ENCODE data around the gene MSLN.

DNA sequence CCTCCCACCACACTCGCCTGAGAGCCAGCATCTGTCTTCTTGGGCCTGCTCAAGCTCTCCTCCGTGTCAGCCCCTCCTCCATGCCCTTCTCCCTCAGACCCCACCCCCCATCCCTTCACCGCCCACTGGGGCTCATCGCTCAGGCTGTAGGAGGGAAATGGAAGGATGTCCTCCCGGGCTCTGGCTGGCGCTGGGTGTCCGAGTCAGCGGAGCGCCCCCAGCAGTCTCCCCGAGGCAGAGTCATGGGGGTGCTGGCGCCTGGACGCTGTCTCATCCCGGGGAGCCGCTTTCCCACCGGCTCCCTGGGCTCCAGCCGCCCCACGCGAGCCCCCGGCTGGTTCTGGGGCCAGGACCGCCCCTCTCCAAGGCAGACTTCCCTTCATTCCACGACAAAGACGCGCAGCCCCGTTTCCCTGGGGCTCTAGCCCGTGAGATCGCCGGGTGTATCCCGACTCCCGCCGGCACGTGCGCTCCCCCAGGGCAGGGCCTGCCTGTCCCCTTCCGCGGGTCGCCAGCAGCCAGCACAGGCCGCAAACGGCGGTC is 40.0 kb upstream of the MSLN start:
- TF ChIP-seq JUND (CRISPR knock-in tag; IDR thresholded peaks at IDR 0.05) (no peak), EZH2 (conservative IDR thresholded peaks at IDR 0.05; ENCODE audit: low read depth, low read length) (no peak), RXRB (CRISPR knock-in tag; IDR thresholded peaks at IDR 0.05; ENCODE audit: borderline replicate concordance) (no peak), ZFP36 (IDR thresholded peaks at IDR 0.05; ENCODE audit: borderline replicate concordance, low read depth, low read length, partially characterized antibody) (no peak), POLR2AphosphoS5 (IDR thresholded peaks at IDR 0.05; ENCODE audit: low read depth, low read length) (no peak), ZNF768 (CRISPR knock-in tag; IDR thresholded peaks at IDR 0.05) (no peak), ELF4 (CRISPR knock-in tag; IDR thresholded peaks at IDR 0.05; ENCODE audit: borderline replicate concordance) (no peak), ZNF329 (CRISPR knock-in tag; IDR thresholded peaks at IDR 0.05; ENCODE audit: low read depth) (no peak)
- TF ChIP-seq, protein P1, sequence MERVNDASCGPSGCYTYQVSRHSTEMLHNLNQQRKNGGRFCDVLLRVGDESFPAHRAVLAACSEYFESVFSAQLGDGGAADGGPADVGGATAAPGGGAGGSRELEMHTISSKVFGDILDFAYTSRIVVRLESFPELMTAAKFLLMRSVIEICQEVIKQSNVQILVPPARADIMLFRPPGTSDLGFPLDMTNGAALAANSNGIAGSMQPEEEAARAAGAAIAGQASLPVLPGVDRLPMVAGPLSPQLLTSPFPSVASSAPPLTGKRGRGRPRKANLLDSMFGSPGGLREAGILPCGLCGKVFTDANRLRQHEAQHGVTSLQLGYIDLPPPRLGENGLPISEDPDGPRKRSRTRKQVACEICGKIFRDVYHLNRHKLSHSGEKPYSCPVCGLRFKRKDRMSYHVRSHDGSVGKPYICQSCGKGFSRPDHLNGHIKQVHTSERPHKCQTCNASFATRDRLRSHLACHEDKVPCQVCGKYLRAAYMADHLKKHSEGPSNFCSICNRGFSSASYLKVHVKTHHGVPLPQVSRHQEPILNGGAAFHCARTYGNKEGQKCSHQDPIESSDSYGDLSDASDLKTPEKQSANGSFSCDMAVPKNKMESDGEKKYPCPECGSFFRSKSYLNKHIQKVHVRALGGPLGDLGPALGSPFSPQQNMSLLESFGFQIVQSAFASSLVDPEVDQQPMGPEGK (CRISPR knock-in tag; IDR thresholded peaks at IDR 0.05): no peak
- TF ChIP-seq, protein P2, sequence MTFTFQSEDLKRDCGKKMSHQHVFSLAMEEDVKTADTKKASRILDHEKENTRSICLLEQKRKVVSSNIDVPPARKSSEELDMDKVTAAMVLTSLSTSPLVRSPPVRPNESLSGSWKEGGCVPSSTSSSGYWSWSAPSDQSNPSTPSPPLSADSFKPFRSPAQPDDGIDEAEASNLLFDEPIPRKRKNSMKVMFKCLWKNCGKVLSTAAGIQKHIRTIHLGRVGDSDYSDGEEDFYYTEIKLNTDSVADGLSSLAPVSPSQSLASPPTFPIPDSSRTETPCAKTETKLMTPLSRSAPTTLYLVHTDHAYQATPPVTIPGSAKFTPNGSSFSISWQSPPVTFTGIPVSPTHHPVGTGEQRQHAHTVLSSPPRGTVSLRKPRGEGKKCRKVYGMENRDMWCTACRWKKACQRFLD (CRISPR knock-in tag; IDR thresholded peaks at IDR 0.05; ENCODE audit: borderline replicate concordance): no peak
- TF ChIP-seq, protein P3, sequence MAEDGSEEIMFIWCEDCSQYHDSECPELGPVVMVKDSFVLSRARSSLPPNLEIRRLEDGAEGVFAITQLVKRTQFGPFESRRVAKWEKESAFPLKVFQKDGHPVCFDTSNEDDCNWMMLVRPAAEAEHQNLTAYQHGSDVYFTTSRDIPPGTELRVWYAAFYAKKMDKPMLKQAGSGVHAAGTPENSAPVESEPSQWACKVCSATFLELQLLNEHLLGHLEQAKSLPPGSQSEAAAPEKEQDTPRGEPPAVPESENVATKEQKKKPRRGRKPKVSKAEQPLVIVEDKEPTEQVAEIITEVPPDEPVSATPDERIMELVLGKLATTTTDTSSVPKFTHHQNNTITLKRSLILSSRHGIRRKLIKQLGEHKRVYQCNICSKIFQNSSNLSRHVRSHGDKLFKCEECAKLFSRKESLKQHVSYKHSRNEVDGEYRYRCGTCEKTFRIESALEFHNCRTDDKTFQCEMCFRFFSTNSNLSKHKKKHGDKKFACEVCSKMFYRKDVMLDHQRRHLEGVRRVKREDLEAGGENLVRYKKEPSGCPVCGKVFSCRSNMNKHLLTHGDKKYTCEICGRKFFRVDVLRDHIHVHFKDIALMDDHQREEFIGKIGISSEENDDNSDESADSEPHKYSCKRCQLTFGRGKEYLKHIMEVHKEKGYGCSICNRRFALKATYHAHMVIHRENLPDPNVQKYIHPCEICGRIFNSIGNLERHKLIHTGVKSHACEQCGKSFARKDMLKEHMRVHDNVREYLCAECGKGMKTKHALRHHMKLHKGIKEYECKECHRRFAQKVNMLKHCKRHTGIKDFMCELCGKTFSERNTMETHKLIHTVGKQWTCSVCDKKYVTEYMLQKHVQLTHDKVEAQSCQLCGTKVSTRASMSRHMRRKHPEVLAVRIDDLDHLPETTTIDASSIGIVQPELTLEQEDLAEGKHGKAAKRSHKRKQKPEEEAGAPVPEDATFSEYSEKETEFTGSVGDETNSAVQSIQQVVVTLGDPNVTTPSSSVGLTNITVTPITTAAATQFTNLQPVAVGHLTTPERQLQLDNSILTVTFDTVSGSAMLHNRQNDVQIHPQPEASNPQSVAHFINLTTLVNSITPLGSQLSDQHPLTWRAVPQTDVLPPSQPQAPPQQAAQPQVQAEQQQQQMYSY (CRISPR knock-in tag; IDR thresholded peaks at IDR 0.05): no peak

Measured in HepG2 (cell line).